ENCODE results near the gene IGSF21.

Gene IGSF21

DNA sequence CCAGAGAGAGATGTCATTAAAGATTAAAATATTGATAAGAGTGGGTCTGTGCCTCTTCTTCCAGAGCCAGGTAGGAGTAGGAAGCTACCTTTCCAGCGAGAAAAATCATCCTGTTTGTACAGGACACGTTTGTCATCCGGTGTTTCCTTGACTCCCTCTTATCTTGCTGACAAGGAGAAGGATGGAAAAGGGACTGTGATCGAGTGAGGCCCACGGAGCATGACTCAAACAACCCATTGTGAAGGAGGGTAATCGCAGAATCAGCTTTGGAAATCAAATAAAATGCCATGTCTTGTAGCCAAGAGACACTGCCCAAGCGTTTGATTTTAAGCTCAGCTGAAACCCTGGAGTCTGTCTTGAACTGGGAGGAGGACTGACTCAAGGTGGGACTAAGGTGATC, 97.7 kb downstream of the IGSF21 start:
- TF ChIP-seq ZBTB7A (IDR thresholded peaks at IDR 0.05; ENCODE audit: low read depth) (no peak), CEBPB (IDR thresholded peaks at IDR 0.05) (no peak), TCF12 (IDR thresholded peaks at IDR 0.05; ENCODE audit: low read depth) (no peak), EP300 (IDR thresholded peaks at IDR 0.05; ENCODE audit: borderline replicate concordance) (no peak), TEAD4 (IDR thresholded peaks at IDR 0.05) (no peak), FOXM1 (IDR thresholded peaks at IDR 0.05; ENCODE audit: borderline replicate concordance, low read depth) (no peak), RAD21 (IDR thresholded peaks at IDR 0.05; ENCODE audit: low read depth) (no peak), YY1 (IDR thresholded peaks at IDR 0.05; ENCODE audit: low read depth) (no peak), NFIC (IDR thresholded peaks at IDR 0.05) (no peak), TAF1 (IDR thresholded peaks at IDR 0.05; ENCODE audit: low read depth) (no peak), CREB1 (IDR thresholded peaks at IDR 0.05; ENCODE audit: low read depth) (no peak), EGR1 (IDR thresholded peaks at IDR 0.05) (no peak)
- TF ChIP-seq, protein P1, sequence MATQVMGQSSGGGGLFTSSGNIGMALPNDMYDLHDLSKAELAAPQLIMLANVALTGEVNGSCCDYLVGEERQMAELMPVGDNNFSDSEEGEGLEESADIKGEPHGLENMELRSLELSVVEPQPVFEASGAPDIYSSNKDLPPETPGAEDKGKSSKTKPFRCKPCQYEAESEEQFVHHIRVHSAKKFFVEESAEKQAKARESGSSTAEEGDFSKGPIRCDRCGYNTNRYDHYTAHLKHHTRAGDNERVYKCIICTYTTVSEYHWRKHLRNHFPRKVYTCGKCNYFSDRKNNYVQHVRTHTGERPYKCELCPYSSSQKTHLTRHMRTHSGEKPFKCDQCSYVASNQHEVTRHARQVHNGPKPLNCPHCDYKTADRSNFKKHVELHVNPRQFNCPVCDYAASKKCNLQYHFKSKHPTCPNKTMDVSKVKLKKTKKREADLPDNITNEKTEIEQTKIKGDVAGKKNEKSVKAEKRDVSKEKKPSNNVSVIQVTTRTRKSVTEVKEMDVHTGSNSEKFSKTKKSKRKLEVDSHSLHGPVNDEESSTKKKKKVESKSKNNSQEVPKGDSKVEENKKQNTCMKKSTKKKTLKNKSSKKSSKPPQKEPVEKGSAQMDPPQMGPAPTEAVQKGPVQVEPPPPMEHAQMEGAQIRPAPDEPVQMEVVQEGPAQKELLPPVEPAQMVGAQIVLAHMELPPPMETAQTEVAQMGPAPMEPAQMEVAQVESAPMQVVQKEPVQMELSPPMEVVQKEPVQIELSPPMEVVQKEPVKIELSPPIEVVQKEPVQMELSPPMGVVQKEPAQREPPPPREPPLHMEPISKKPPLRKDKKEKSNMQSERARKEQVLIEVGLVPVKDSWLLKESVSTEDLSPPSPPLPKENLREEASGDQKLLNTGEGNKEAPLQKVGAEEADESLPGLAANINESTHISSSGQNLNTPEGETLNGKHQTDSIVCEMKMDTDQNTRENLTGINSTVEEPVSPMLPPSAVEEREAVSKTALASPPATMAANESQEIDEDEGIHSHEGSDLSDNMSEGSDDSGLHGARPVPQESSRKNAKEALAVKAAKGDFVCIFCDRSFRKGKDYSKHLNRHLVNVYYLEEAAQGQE (IDR thresholded peaks at IDR 0.05; ENCODE audit: low read depth): no peak
- TF ChIP-seq, protein P2, sequence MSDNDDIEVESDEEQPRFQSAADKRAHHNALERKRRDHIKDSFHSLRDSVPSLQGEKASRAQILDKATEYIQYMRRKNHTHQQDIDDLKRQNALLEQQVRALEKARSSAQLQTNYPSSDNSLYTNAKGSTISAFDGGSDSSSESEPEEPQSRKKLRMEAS (IDR thresholded peaks at IDR 0.05): no peak
- TF ChIP-seq, protein P3, sequence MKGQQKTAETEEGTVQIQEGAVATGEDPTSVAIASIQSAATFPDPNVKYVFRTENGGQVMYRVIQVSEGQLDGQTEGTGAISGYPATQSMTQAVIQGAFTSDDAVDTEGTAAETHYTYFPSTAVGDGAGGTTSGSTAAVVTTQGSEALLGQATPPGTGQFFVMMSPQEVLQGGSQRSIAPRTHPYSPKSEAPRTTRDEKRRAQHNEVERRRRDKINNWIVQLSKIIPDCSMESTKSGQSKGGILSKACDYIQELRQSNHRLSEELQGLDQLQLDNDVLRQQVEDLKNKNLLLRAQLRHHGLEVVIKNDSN (IDR thresholded peaks at IDR 0.05): no peak

DNA sequence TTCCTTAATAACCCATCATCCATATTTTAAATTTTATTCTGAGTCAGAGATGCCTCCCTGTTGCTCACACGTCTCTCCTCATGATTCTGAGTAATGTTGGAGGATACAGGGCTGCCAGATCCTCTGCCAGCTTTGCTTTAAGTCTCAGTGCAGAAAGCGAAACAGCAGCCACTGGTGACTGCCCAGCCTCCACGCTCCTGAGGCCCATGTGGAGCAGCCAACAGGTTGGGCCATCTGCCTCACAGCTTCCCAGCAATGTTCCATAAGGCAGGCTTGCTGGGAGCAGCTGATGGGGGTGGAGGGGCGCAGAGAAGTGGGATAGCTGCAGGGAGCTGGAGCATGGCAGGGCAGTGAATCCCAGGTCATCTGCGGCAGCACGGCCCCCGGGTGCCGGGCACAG, 104.2 kb downstream of the IGSF21 start:
- TF ChIP-seq, protein P3 (IDR thresholded peaks at IDR 0.05): no peak
- no peak for TF ChIP-seq CREB1 (IDR thresholded peaks at IDR 0.05; ENCODE audit: low read depth)
- TF ChIP-seq FOXM1 (IDR thresholded peaks at IDR 0.05; ENCODE audit: borderline replicate concordance, low read depth): no peak
- TF ChIP-seq, protein P2 (IDR thresholded peaks at IDR 0.05): no peak
- no peak for TF ChIP-seq CEBPB (IDR thresholded peaks at IDR 0.05)
- TF ChIP-seq, protein P1 (IDR thresholded peaks at IDR 0.05; ENCODE audit: low read depth): no peak
- TF ChIP-seq TAF1 (IDR thresholded peaks at IDR 0.05; ENCODE audit: low read depth): no peak
- TF ChIP-seq RAD21 (IDR thresholded peaks at IDR 0.05; ENCODE audit: low read depth): no peak
- no peak for TF ChIP-seq TEAD4 (IDR thresholded peaks at IDR 0.05)
- TF ChIP-seq YY1 (IDR thresholded peaks at IDR 0.05; ENCODE audit: low read depth): no peak
- no peak for TF ChIP-seq EP300 (IDR thresholded peaks at IDR 0.05; ENCODE audit: borderline replicate concordance)
- TF ChIP-seq NFIC (IDR thresholded peaks at IDR 0.05): no peak
- no peak for TF ChIP-seq TCF12 (IDR thresholded peaks at IDR 0.05; ENCODE audit: low read depth)
- no peak for TF ChIP-seq ZBTB7A (IDR thresholded peaks at IDR 0.05; ENCODE audit: low read depth)
- TF ChIP-seq EGR1 (IDR thresholded peaks at IDR 0.05): no peak

DNA sequence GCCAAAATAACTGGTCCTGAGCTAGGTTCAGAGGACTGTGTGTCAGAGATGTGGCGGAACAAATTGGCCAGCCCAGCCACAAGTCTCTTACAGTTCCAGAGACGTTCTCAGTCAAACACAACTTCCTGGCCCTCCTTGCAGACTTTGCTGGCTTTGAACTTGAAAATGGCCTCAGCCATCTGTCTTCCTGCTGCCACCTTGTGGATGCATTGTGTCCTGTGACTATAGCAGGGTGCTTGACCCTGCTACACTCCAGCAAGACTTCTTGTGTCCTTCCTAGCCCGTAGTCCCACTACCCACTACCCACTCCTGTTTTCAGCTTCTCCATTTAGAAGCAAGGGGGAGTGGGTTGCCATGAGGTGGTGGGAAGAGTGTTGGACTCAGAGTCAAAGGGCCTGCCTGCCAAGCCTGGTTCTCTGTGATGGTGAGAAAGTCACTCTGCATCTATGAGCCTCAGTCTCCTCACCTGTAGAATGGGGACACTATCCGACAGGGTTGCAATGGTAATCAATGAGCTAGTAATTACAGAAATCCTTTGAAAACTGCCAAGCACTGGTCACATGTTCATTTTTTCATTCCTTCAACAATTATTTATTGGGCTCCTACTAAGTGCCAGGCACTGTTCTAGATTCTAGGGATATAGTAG, 109.9 kb downstream of the IGSF21 start:
- TF ChIP-seq EP300 (IDR thresholded peaks at IDR 0.05; ENCODE audit: borderline replicate concordance) (no peak), RAD21 (IDR thresholded peaks at IDR 0.05; ENCODE audit: low read depth) (peak; percentile 40; the same call in 1 of the 2 replicates)

DNA sequence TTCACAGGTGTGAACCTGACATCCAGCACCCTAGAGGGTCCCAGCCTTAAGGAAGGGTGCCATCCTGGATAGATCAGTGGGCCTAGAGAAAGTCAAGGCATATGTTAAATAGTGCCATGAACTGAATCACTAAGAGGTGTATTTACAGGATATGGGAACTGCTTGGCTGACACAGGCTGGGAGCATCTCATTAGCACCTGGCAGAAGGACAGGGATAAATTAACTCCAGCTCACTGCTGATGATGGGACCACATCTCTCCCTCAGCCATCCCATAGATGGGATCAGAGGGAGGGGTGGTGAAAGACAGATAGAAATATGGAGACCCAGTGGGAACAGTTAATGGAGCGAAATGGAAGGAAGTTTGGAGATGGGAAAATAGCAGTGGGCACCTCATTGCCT, 122.0 kb downstream of the IGSF21 start:
- no peak for TF ChIP-seq TCF12 (IDR thresholded peaks at IDR 0.05; ENCODE audit: low read depth)
- TF ChIP-seq NFIC (IDR thresholded peaks at IDR 0.05): no peak
- no peak for TF ChIP-seq EP300 (IDR thresholded peaks at IDR 0.05; ENCODE audit: borderline replicate concordance)
- no peak for TF ChIP-seq CEBPB (IDR thresholded peaks at IDR 0.05)
- TF ChIP-seq, protein P1 (IDR thresholded peaks at IDR 0.05; ENCODE audit: low read depth): no peak
- no peak for TF ChIP-seq FOXM1 (IDR thresholded peaks at IDR 0.05; ENCODE audit: borderline replicate concordance, low read depth)
- TF ChIP-seq, protein P3 (IDR thresholded peaks at IDR 0.05): no peak
- TF ChIP-seq, protein P2 (IDR thresholded peaks at IDR 0.05): no peak
- TF ChIP-seq TAF1 (IDR thresholded peaks at IDR 0.05; ENCODE audit: low read depth): no peak
- TF ChIP-seq TEAD4 (IDR thresholded peaks at IDR 0.05): no peak
- no peak for TF ChIP-seq CREB1 (IDR thresholded peaks at IDR 0.05; ENCODE audit: low read depth)

All from Ishikawa (cell line).